Peyer's patch (tissue), 4 donors: ENCODE results near the gene ABLIM2.

ENCODE experiments used
- POLR2A ChIP-seq, 2 donors: fragments of 450-650 bp; IDR thresholded peaks; one replicate each; pipeline ENCODE4 v1.5.1; 2017; ENCODE audit warnings: antibody characterized with exemption in 2 of 2, mild to moderate bottlenecking in 2 of 2, moderate library complexity in 2 of 2
- TF ChIP-seq, protein P1 (sequence below), 6 experiments: fragments of 450-650 bp in 4 of 6; fragments of 200-600 bp in 2 of 6; sonication (generic) in 1 of 6; IDR thresholded peaks; one replicate each; pipeline ENCODE4 v1.5.1; 2017 to 2019; ENCODE audit warnings: antibody characterized with exemption in 6 of 6, mild to moderate bottlenecking in 3 of 6, moderate library complexity in 1 of 6

DNA sequence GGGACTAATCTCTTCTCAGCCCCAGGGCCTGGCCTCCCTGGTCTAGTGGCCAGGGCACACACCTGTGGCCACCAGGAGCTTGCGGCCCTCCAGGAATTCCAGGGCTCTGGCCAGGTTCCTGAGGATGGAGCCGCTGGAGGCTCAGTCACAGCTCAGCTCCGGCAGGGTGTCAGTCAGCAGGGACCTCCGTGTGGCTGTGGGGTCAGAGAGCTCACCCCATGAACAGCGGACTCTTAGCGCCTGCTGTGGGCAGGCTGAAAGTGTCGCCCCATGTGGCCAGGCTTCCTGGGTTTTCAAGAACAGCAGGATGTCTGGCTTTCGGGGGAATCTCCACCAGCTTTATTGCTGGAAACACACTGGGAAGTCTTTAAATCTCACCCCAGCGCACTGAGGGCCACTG, 21.2 kb upstream of the ABLIM2 start:
- TF ChIP-seq, protein P1, sequence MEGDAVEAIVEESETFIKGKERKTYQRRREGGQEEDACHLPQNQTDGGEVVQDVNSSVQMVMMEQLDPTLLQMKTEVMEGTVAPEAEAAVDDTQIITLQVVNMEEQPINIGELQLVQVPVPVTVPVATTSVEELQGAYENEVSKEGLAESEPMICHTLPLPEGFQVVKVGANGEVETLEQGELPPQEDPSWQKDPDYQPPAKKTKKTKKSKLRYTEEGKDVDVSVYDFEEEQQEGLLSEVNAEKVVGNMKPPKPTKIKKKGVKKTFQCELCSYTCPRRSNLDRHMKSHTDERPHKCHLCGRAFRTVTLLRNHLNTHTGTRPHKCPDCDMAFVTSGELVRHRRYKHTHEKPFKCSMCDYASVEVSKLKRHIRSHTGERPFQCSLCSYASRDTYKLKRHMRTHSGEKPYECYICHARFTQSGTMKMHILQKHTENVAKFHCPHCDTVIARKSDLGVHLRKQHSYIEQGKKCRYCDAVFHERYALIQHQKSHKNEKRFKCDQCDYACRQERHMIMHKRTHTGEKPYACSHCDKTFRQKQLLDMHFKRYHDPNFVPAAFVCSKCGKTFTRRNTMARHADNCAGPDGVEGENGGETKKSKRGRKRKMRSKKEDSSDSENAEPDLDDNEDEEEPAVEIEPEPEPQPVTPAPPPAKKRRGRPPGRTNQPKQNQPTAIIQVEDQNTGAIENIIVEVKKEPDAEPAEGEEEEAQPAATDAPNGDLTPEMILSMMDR (IDR thresholded peaks at IDR 0.05), result no peak
- no peak for TF ChIP-seq POLR2A (IDR thresholded peaks at IDR 0.05)
